Stimulated activated CD8-positive, alpha-beta memory T cell treated with anti-CD3 and anti-CD28 coated beads, Interleukin-15, amount 100 ng/mL, for 1 hour (primary cell): ENCODE measurements around the gene NEB.

ENCODE experiments used
- DNase-seq: peaks from one replicate; pipeline ENCODE4 v3.0.0-alpha.2; 2020; ENCODE audit warnings: low read depth

The NEB gene

GRCh38 chr2:151552287-151552686 is 182.0 kb downstream of the NEB start:
- no peak for DNase-seq

GRCh38 chr2:151551556-151551955 is 182.7 kb downstream of the NEB start:
- DNase-seq = no peak

GRCh38 chr2:151549191-151549590 is 185.1 kb downstream of the NEB start:
- DNase-seq = no peak

GRCh38 chr2:151544449-151544848 is 189.8 kb downstream of the NEB start:
- DNase-seq = no peak

- DNase-seq = no peak
These were observed 190.4 kb downstream of the NEB start for GRCh38 chr2:151543876-151544275.

GRCh38 chr2:151534001-151534400 is 200.3 kb downstream of the NEB start:
- no peak for DNase-seq

GRCh38 chr2:151533127-151533526 is 201.1 kb downstream of the NEB start:
- DNase-seq = no peak

GRCh38 chr2:151526572-151527090 is 207.6 kb downstream of the NEB start:
- no peak for DNase-seq

- no peak for DNase-seq
These were observed 208.4 kb downstream of the NEB start for GRCh38 chr2:151525821-151526373.

GRCh38 chr2:151523850-151524249 is 210.4 kb downstream of the NEB start:
- no peak for DNase-seq

GRCh38 chr2:151522556-151522955 is 211.7 kb downstream of the NEB start:
- no peak for DNase-seq

- DNase-seq = no peak
These were observed 213.3 kb downstream of the NEB start for GRCh38 chr2:151520976-151521375.

- DNase-seq = no peak
These were observed 215.5 kb downstream of the NEB start for GRCh38 chr2:151518802-151519201.

GRCh38 chr2:151508519-151508918 is 225.8 kb downstream of the NEB start:
- no peak for DNase-seq

- DNase-seq = no peak
These were observed 228.1 kb downstream of the NEB start for GRCh38 chr2:151506170-151506569.

- DNase-seq = no peak
These were observed 236.1 kb downstream of the NEB start for GRCh38 chr2:151498178-151498577.

GRCh38 chr2:151491496-151491895 is 242.8 kb downstream of the NEB start:
- no peak for DNase-seq

- no peak for DNase-seq
These were observed 244.0 kb downstream of the NEB start for GRCh38 chr2:151490276-151490675.

- DNase-seq = no peak
These were observed 248.2 kb downstream of the NEB start for GRCh38 chr2:151486053-151486452.

- DNase-seq = no peak
These were observed 250.2 kb downstream of the NEB start for GRCh38 chr2:151484100-151484499.

- no peak for DNase-seq
These were observed 250.7 kb downstream of the NEB start for GRCh38 chr2:151483546-151483945.

- no peak for DNase-seq
These were observed 252.0 kb downstream of the NEB start for GRCh38 chr2:151482171-151482725.

GRCh38 chr2:151481744-151482143 is 252.5 kb downstream of the NEB start:
- no peak for DNase-seq

GRCh38 chr2:151478011-151478410 is 256.3 kb downstream of the NEB start:
- DNase-seq = no peak
